ENCODE measurements around the gene AARS2.

Gene AARS2

GRCh38 chr6:44339763-44340625 lies 26.8 kb upstream of the AARS2 start:
- no peak overlapping the region for H3K27ac ChIP-seq (ENCODE audit: low read length)
- H3K27me3 ChIP-seq (ENCODE audit: insufficient read depth, low read length, poor library complexity), result peaks cover 33% of the 10 kb centered on the region
- no peak overlapping the region for H3K9ac ChIP-seq (ENCODE audit: low read depth, low read length)
- H3K4me2 ChIP-seq (ENCODE audit: insufficient read depth, low read length), result no peak overlapping the region
- H4K20me1 ChIP-seq (ENCODE audit: insufficient read depth, low read length), result no peaks in the 10 kb centered on the region
- TF ChIP-seq EZH2 (IDR thresholded peaks at IDR 0.05; ENCODE audit: borderline replicate concordance, low read depth, low read length, severe bottlenecking) (no peak), CTCF (IDR thresholded peaks at IDR 0.05; ENCODE audit: borderline replicate concordance, extremely low read depth, low read length, poor library complexity, severe bottlenecking) (no peak)
- H3K4me1 ChIP-seq (ENCODE audit: insufficient read depth, low read length), result no peaks in the 10 kb centered on the region
- DNase-seq, result no peak
- ATAC-seq (ENCODE audit: insufficient read depth, low read depth), result no peak
- H3K79me2 ChIP-seq (ENCODE audit: insufficient read depth, low read length), result no peaks in the 10 kb centered on the region
- H3K36me3 ChIP-seq (ENCODE audit: insufficient read depth, low read length), result no peaks in the 10 kb centered on the region
- no peaks in the 10 kb centered on the region for H3K9me3 ChIP-seq (ENCODE audit: insufficient read depth, low read length, severe bottlenecking)
- no peak overlapping the region for H3K4me3 ChIP-seq (ENCODE audit: low read depth in 1 of 2, low read length in 2 of 2)
- no peak overlapping the region for H2AFZ ChIP-seq (ENCODE audit: low read depth, low read length)

GRCh38 chr6:44339301-44339700 lies 26.2 kb upstream of the AARS2 start:
- H3K36me3 ChIP-seq (ENCODE audit: insufficient read depth, low read length), result no peaks in the 10 kb centered on the region
- H2AFZ ChIP-seq (ENCODE audit: low read depth, low read length), result no peak overlapping the region
- H3K27ac ChIP-seq (ENCODE audit: low read length), result no peak overlapping the region
- H3K4me3 ChIP-seq (ENCODE audit: low read depth in 1 of 2, low read length in 2 of 2), result no peak overlapping the region
- H4K20me1 ChIP-seq (ENCODE audit: insufficient read depth, low read length), result no peaks in the 10 kb centered on the region
- H3K9me3 ChIP-seq (ENCODE audit: insufficient read depth, low read length, severe bottlenecking), result no peaks in the 10 kb centered on the region
- H3K79me2 ChIP-seq (ENCODE audit: insufficient read depth, low read length), result no peaks in the 10 kb centered on the region
- ATAC-seq (ENCODE audit: insufficient read depth, low read depth), result no peak
- H3K4me2 ChIP-seq (ENCODE audit: insufficient read depth, low read length), result no peak overlapping the region
- no peak for DNase-seq
- peaks cover 27% of the 10 kb centered on the region for H3K27me3 ChIP-seq (ENCODE audit: insufficient read depth, low read length, poor library complexity)
- TF ChIP-seq CTCF (IDR thresholded peaks at IDR 0.05; ENCODE audit: borderline replicate concordance, extremely low read depth, low read length, poor library complexity, severe bottlenecking) (no peak), EZH2 (IDR thresholded peaks at IDR 0.05; ENCODE audit: borderline replicate concordance, low read depth, low read length, severe bottlenecking) (no peak)
- H3K4me1 ChIP-seq (ENCODE audit: insufficient read depth, low read length), result no peaks in the 10 kb centered on the region
- no peak overlapping the region for H3K9ac ChIP-seq (ENCODE audit: low read depth, low read length)

- ATAC-seq (ENCODE audit: insufficient read depth, low read depth) (peak; percentile 97), DNase-seq (peak; percentile 74)
- peaks cover 20% of the 10 kb centered on the region for H3K27me3 ChIP-seq (ENCODE audit: insufficient read depth, low read length, poor library complexity)
- H3K27ac ChIP-seq (ENCODE audit: low read length), result no peak overlapping the region
- no peak overlapping the region for H3K4me3 ChIP-seq (ENCODE audit: low read depth in 1 of 2, low read length in 2 of 2)
- H3K9ac ChIP-seq (ENCODE audit: low read depth, low read length), result no peak overlapping the region
- H3K79me2 ChIP-seq (ENCODE audit: insufficient read depth, low read length), result no peaks in the 10 kb centered on the region
- H3K4me2 ChIP-seq (ENCODE audit: insufficient read depth, low read length), result no peak overlapping the region
- no peaks in the 10 kb centered on the region for H4K20me1 ChIP-seq (ENCODE audit: insufficient read depth, low read length)
- no peaks in the 10 kb centered on the region for H3K36me3 ChIP-seq (ENCODE audit: insufficient read depth, low read length)
- TF ChIP-seq CTCF (IDR thresholded peaks at IDR 0.05; ENCODE audit: borderline replicate concordance, extremely low read depth, low read length, poor library complexity, severe bottlenecking) (peak; percentile 89), EZH2 (IDR thresholded peaks at IDR 0.05; ENCODE audit: borderline replicate concordance, low read depth, low read length, severe bottlenecking) (no peak)
- no peaks in the 10 kb centered on the region for H3K4me1 ChIP-seq (ENCODE audit: insufficient read depth, low read length)
- no peaks in the 10 kb centered on the region for H3K9me3 ChIP-seq (ENCODE audit: insufficient read depth, low read length, severe bottlenecking)
- H2AFZ ChIP-seq (ENCODE audit: low read depth, low read length), result no peak overlapping the region
Measured at GRCh38 chr6:44338228-44339122, 25.3 kb upstream of the AARS2 start.
